NCI-H2196 (cell line): Measurements from ENCODE around the gene HHAT.
"Not testable (repeated sequence)": the region's sequence is repeated elsewhere in the genome, so short reads cannot be mapped to it uniquely, and the experiment has no call there.

ENCODE experiments used
- DNase-seq: peaks from one replicate; lab custom pipeline; 2025; ENCODE audit not compliant: unreplicated experiment; lab: John Stamatoyannopoulos, UW

Gene HHAT

GRCh38 chr1:210385228-210385627 is 56.5 kb downstream of the HHAT start:
- no peak for DNase-seq

- no peak for DNase-seq
Observed at GRCh38 chr1:210394281-210394821, 65.6 kb downstream of the HHAT start.

- DNase-seq: no peak
Observed at GRCh38 chr1:210396541-210396940, 67.8 kb downstream of the HHAT start.

GRCh38 chr1:210397252-210397651 is 68.5 kb downstream of the HHAT start:
- DNase-seq: no peak

GRCh38 chr1:210397681-210398080 is 69.0 kb downstream of the HHAT start:
- no peak for DNase-seq

GRCh38 chr1:210398466-210398865 is 69.8 kb downstream of the HHAT start:
- DNase-seq: no peak

GRCh38 chr1:210400043-210400840 is 71.5 kb downstream of the HHAT start:
- peak; percentile 65 for DNase-seq

GRCh38 chr1:210402560-210402959 is 73.9 kb downstream of the HHAT start:
- DNase-seq: no peak

GRCh38 chr1:210405316-210405715 is 76.6 kb downstream of the HHAT start:
- DNase-seq: no peak

- not testable (repeated sequence) for DNase-seq
Observed at GRCh38 chr1:210406341-210406740, 77.6 kb downstream of the HHAT start.

- DNase-seq: peak; percentile 78
Observed at GRCh38 chr1:210407207-210407886, 78.6 kb downstream of the HHAT start.

GRCh38 chr1:210407887-210408252 is 79.2 kb downstream of the HHAT start:
- DNase-seq: no peak

- DNase-seq: no peak
Observed at GRCh38 chr1:210412240-210412639, 83.5 kb downstream of the HHAT start.

GRCh38 chr1:210413951-210414350 is 85.2 kb downstream of the HHAT start:
- no peak for DNase-seq

GRCh38 chr1:210415846-210416448 is 87.2 kb downstream of the HHAT start:
- no peak for DNase-seq

GRCh38 chr1:210416681-210417080 is 88.0 kb downstream of the HHAT start:
- no peak for DNase-seq

- no peak for DNase-seq
Observed at GRCh38 chr1:210417881-210418280, 89.2 kb downstream of the HHAT start.

- peak; percentile 11 for DNase-seq
Observed at GRCh38 chr1:210418863-210419650, 90.4 kb downstream of the HHAT start.

- not testable (repeated sequence) for DNase-seq
Observed at GRCh38 chr1:210426696-210427095, 98.0 kb downstream of the HHAT start.

GRCh38 chr1:210428696-210429095 is 100.0 kb downstream of the HHAT start:
- DNase-seq: no peak

GRCh38 chr1:210434223-210434622 is 105.5 kb downstream of the HHAT start:
- no peak for DNase-seq
